ENCODE results near the gene MICAL3.

DNA sequence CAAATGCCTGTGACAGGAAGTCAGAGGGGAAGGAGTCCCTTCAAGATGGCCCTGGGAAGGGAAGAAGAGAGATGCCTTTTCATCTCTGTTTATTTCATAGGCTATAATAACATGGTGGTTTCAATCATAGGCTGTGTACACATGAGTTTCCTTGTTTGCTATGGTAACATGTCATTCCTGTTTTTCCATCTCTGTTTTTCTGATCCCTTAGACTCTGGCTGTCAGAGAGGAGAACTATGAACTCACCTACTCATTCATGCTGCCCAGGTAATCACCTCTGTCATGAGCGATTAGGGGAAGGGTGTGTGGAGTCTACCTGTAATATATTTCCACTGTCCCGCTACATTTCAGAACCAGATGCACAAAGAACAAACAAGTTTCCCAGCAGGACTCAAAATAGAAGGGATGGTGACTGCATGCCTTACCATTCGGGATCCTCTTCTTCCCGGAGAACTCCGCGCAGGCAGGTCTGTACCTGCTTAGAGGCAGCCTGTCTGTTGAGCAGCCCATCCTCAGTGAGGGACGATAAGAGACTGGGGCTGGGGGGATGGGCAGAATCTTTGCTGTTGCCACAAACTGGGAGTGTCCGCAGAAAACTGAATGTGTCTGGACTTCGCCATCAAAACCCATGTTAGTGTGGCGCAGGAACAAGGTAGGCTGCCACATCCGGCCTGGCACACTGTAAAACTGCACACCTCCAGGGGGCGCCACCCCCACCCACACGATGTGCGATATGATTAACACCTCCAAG lies 46.4 kb upstream of the MICAL3 start:
- TF ChIP-seq, protein P1, sequence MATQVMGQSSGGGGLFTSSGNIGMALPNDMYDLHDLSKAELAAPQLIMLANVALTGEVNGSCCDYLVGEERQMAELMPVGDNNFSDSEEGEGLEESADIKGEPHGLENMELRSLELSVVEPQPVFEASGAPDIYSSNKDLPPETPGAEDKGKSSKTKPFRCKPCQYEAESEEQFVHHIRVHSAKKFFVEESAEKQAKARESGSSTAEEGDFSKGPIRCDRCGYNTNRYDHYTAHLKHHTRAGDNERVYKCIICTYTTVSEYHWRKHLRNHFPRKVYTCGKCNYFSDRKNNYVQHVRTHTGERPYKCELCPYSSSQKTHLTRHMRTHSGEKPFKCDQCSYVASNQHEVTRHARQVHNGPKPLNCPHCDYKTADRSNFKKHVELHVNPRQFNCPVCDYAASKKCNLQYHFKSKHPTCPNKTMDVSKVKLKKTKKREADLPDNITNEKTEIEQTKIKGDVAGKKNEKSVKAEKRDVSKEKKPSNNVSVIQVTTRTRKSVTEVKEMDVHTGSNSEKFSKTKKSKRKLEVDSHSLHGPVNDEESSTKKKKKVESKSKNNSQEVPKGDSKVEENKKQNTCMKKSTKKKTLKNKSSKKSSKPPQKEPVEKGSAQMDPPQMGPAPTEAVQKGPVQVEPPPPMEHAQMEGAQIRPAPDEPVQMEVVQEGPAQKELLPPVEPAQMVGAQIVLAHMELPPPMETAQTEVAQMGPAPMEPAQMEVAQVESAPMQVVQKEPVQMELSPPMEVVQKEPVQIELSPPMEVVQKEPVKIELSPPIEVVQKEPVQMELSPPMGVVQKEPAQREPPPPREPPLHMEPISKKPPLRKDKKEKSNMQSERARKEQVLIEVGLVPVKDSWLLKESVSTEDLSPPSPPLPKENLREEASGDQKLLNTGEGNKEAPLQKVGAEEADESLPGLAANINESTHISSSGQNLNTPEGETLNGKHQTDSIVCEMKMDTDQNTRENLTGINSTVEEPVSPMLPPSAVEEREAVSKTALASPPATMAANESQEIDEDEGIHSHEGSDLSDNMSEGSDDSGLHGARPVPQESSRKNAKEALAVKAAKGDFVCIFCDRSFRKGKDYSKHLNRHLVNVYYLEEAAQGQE (IDR thresholded peaks at IDR 0.05; ENCODE audit: insufficient read depth in 1 of 2, low read depth in 2 of 2, low read length in 2 of 2): no peak
- TF ChIP-seq POLR2AphosphoS5 (IDR thresholded peaks at IDR 0.05; ENCODE audit: low read depth, low read length) (no peak), SIN3A (IDR thresholded peaks at IDR 0.05; ENCODE audit: borderline replicate concordance, insufficient read depth, low read length) (no peak)

Measured in PFSK-1 (cell line).